Measurements from ENCODE around the gene RPTOR.
"Not testable (repeated sequence)": the region's sequence is repeated elsewhere in the genome, so short reads cannot be mapped to it uniquely, and the experiment has no call there.

The RPTOR gene

DNA sequence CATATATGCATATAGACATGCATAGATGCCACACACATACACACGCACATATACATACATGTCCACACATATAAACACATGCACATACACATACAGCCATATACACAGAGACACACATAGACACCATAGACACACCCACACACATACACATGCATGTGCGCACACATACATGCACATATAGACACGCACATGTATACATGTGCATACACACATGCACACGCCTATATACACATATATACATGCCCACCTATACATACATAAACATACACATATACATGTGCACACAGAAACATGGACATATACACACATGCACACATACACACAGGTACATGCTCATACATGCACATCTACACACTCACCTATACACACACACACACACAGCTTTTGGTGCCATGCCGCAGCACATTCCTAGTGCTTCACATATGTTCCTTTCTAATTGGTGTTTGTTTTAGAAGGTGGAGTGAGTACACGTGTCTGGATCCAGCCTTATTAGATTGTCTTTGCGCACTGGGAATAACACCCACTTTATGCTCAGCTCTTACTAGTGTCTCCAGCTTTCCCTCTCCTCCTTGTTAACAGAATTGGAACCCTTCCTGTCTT is 198.0 kb downstream of the RPTOR start:
- Histone ChIP-seq H3K27ac (ENCODE audit: low read depth, low read length) (no peak overlapping the region), H3K27me3 (ENCODE audit: insufficient read depth, low read length) (no peaks in the 10 kb centered on the region), H3K36me3 (ENCODE audit: insufficient read depth, low read length) (no peaks in the 10 kb centered on the region; the same call in 1 of the 2 replicates), H3K9ac (ENCODE audit: low read depth, low read length) (no peak overlapping the region), H3K4me3 (ENCODE audit: low read length) (no peak overlapping the region), H3K4me1 (ENCODE audit: insufficient read depth, low read length) (no peaks in the 10 kb centered on the region), H3K9me3 (ENCODE audit: insufficient read depth, low read depth, low read length) (peaks cover 11% of the 10 kb centered on the region; the same call in 1 of the 2 replicates)
- WGBS: 94% methylated on average over 7 of the region's 7 CpGs

DNA sequence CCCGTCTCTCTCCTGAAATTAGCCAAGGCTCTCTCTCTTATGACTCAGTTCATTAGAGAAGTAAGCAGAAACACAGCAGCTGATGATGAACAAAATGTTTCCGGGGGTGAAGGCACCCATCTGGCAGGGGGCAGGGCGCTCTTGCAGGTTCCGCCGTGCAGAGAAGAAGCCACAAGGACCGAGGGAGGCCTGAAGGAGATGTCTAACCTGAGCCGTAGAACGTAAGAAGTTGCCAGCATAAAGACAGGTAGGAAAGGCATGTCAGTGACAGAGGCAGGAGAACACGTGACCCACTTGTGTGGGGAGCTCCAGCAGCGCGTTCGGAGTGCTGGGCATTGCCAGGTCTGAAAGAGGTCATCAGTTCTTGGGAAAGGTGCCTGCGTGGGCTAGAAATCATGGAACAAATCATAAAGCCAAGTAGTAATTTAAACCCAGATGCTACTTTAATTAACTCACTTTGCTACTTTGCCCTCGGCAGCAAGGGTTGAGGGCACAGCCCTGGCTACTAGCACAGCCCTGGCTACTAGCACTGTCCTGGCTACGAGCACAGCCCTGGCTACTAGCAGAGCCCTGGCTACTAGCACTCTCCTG is 198.6 kb downstream of the RPTOR start:
- no peak overlapping the region for H3K27ac ChIP-seq (ENCODE audit: low read depth, low read length)
- H3K27me3 ChIP-seq (ENCODE audit: insufficient read depth, low read length): no peaks in the 10 kb centered on the region
- peaks cover 11% of the 10 kb centered on the region; the same call in 1 of the 2 replicates for H3K9me3 ChIP-seq (ENCODE audit: insufficient read depth, low read depth, low read length)
- no peak overlapping the region for H3K9ac ChIP-seq (ENCODE audit: low read depth, low read length)
- H3K4me1 ChIP-seq (ENCODE audit: insufficient read depth, low read length): no peaks in the 10 kb centered on the region
- no peak overlapping the region for H3K4me3 ChIP-seq (ENCODE audit: low read length)
- H3K36me3 ChIP-seq (ENCODE audit: insufficient read depth, low read length): no peaks in the 10 kb centered on the region; the same call in 1 of the 2 replicates
- 97% methylated on average over 15 of the region's 15 CpGs for WGBS

DNA sequence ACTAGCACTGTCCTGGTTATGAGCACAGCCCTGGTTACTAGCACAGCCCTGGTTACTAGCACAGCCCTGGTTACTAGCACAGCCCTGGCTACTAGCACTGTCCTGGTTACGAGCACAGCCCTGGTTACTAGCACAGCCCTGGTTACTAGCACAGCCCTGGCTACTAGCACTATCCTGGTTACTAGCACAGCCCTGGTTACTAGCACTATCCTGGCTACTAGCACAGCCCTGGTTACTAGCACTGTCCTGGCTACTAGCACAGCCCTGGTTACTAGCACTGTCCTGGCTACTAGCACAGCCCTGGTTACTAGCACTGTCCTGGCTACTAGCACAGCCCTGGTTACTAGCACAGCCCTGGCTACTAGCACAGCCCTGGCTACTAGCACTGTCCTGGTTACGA is 199.3 kb downstream of the RPTOR start:
- H3K9me3 ChIP-seq (ENCODE audit: insufficient read depth, low read depth, low read length): peaks cover 11% of the 10 kb centered on the region; the same call in 1 of the 2 replicates
- WGBS: 77% methylated on average over 2 of the region's 2 CpGs
- H3K4me3 ChIP-seq (ENCODE audit: low read length); H3K27ac ChIP-seq (ENCODE audit: low read depth, low read length); H3K27me3 ChIP-seq (ENCODE audit: insufficient read depth, low read length); H3K36me3 ChIP-seq (ENCODE audit: insufficient read depth, low read length); H3K9ac ChIP-seq (ENCODE audit: low read depth, low read length); H3K4me1 ChIP-seq (ENCODE audit: insufficient read depth, low read length): not testable (repeated sequence)

DNA sequence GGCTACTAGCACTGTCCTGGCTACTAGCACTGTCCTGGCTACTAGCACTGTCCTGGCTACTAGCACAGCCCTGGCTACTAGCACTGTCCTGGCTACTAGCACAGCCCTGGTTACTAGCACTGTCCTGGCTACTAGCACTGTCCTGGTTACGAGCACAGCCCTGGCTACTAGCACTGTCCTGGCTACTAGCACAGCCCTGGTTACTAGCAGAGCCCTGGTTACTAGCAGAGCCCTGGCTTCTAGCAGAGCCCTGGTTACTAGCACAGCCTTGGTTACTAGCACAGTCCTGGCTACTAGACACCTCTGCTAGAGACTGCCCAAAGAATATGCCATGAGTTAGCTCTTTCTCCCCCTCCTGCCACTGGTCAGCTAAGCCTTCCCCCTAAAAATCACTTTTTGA is 200.1 kb downstream of the RPTOR start:
- H3K27ac ChIP-seq (ENCODE audit: low read depth, low read length); H3K4me3 ChIP-seq (ENCODE audit: low read length); H3K27me3 ChIP-seq (ENCODE audit: insufficient read depth, low read length); H3K4me1 ChIP-seq (ENCODE audit: insufficient read depth, low read length); H3K36me3 ChIP-seq (ENCODE audit: insufficient read depth, low read length); H3K9ac ChIP-seq (ENCODE audit: low read depth, low read length): not testable (repeated sequence)
- no CpG with 5 or more reads among the region's 1 CpG for WGBS
- H3K9me3 ChIP-seq (ENCODE audit: insufficient read depth, low read depth, low read length): peaks cover 11% of the 10 kb centered on the region; the same call in 1 of the 2 replicates

DNA sequence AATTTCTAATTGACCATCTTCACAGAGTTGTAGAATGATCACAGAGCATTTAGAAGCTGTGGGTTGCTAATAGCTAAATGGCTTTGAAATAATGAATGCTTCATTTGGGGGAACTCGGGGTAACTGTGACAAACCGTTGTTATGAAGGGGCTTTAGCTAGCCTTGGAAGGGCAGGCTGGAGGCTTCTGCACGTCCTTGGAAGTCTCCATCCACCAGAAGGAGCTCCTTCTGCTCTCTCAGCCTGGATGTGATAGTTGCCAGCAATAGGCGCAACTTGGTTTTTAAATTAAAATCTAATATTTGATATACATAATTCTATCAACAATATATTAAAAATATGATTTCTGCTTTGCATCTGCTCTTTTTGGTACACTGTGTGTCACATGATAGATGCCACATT is 200.5 kb downstream of the RPTOR start:
- Histone ChIP-seq H3K4me1 (ENCODE audit: insufficient read depth, low read length) (no peaks in the 10 kb centered on the region), H3K4me3 (ENCODE audit: low read length) (no peak overlapping the region), H3K27ac (ENCODE audit: low read depth, low read length) (no peak overlapping the region), H3K36me3 (ENCODE audit: insufficient read depth, low read length) (no peaks in the 10 kb centered on the region; the same call in 1 of the 2 replicates), H3K9me3 (ENCODE audit: insufficient read depth, low read depth, low read length) (peaks cover 11% of the 10 kb centered on the region; the same call in 1 of the 2 replicates), H3K27me3 (ENCODE audit: insufficient read depth, low read length) (no peaks in the 10 kb centered on the region), H3K9ac (ENCODE audit: low read depth, low read length) (no peak overlapping the region)
- WGBS: 94% methylated on average over 3 of the region's 4 CpGs

DNA sequence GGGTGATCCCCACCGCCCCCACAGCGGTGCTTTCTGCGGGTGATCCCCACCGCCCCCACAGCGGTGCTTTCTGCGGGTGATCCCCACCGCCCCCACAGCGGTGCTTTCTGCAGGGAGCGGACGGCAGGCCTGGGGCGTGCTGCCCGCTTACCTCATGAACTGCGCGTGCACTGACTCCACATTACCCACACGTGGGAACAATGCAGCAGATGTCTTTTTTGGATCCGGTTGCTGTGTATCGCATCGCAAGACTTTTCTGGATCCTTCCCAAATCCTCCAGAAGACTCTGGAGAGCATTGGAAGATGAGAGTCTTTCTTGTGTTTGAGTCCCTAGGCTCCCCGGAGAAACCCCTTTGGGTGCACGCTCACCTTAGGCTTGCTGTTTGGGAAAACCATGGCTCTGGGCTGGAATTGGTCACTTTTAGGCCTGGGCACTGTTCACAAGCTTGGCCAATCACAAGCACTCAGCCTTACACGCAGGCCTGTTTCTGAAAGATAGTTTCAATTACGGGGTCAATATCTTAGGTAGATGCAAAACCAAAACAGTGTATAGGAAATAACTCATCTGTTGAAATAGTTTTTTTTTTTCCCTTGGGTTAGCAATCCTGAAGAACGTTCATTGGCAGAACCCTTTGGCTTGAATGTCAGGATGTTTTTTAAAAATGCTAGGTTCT is 201.8 kb downstream of the RPTOR start:
- Histone ChIP-seq H3K27ac (ENCODE audit: low read depth, low read length) (no peak overlapping the region), H3K9ac (ENCODE audit: low read depth, low read length) (no peak overlapping the region), H3K36me3 (ENCODE audit: insufficient read depth, low read length) (no peaks in the 10 kb centered on the region), H3K9me3 (ENCODE audit: insufficient read depth, low read depth, low read length) (no peaks in the 10 kb centered on the region), H3K4me3 (ENCODE audit: low read length) (no peak overlapping the region), H3K27me3 (ENCODE audit: insufficient read depth, low read length) (no peaks in the 10 kb centered on the region), H3K4me1 (ENCODE audit: insufficient read depth, low read length) (peaks cover 3% of the 10 kb centered on the region)
- 93% methylated on average over 21 of the region's 23 CpGs for WGBS

DNA sequence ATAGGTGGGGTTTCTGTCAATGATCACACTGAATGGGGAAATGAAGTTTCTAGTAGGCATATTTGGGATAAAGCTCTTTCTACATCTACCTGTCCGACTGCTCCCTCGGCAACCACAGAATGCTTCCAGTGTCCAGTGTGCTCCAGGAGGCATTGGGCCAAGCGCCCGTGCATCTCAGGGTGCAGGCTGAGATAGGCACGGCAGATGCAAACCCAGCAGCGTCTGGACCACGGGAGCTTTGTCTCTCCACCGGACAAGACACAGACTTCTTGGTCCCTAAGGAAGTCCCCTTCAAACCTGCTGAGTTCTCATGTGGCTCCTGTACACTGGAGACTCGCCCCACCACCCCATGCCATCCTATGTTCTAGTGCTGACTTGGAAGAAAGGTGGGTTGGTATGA is 202.8 kb downstream of the RPTOR start:
- H3K36me3 ChIP-seq (ENCODE audit: insufficient read depth, low read length): no peaks in the 10 kb centered on the region
- no peaks in the 10 kb centered on the region for H3K27me3 ChIP-seq (ENCODE audit: insufficient read depth, low read length)
- no peak overlapping the region for H3K27ac ChIP-seq (ENCODE audit: low read depth, low read length)
- WGBS: 97% methylated on average over 9 of the region's 9 CpGs
- peaks cover 13% of the 10 kb centered on the region for H3K4me1 ChIP-seq (ENCODE audit: insufficient read depth, low read length)
- no peak overlapping the region for H3K4me3 ChIP-seq (ENCODE audit: low read length)
- no peaks in the 10 kb centered on the region for H3K9me3 ChIP-seq (ENCODE audit: insufficient read depth, low read depth, low read length)
- no peak overlapping the region for H3K9ac ChIP-seq (ENCODE audit: low read depth, low read length)

DNA sequence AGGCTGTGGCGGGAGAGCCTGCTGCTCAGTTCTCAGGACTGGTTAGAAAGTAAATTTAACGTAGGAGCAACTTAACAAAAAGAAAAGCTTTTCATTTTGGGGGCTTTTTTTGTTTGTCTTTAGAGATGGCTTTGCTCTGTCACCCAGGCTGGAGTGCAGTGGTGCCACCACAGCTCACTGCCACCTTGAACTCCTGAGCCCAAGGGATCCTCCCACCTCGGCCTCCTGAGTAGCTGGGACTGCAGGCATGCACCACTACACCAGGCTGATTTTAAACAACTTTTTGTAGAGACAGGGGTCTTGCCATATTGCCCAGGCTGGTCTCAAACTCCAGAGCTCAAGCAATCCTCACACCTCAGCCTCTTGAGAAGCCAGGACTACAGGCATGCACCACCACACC is 205.0 kb downstream of the RPTOR start:
- Histone ChIP-seq H3K27me3 (ENCODE audit: insufficient read depth, low read length) (no peaks in the 10 kb centered on the region), H3K4me1 (ENCODE audit: insufficient read depth, low read length) (peaks cover 16% of the 10 kb centered on the region), H3K4me3 (ENCODE audit: low read length) (no peak overlapping the region), H3K9me3 (ENCODE audit: insufficient read depth, low read depth, low read length) (no peaks in the 10 kb centered on the region), H3K27ac (ENCODE audit: low read depth, low read length) (no peak overlapping the region), H3K36me3 (ENCODE audit: insufficient read depth, low read length) (no peaks in the 10 kb centered on the region), H3K9ac (ENCODE audit: low read depth, low read length) (no peak overlapping the region)
- 82% methylated on average over 3 of the region's 3 CpGs for WGBS

DNA sequence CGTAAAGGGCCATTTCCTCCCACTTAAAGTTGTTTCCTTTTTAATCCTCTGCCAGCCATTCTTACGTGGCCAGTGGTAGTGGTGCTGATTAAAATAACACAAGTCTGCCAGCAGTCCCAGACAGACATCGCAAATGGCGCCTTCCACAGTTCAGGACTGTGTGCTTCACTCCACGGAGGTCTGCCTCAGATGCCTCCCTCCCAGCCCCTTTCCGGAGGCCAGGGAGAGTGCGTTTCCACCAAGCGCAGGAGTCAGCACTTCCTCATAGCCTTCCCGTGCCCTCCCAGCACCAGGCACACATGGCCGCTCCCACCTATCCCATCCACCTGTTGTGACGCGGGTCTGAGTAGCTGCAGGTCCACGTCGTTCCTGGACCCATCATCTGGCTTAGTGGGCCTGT is 205.6 kb downstream of the RPTOR start:
- H3K9ac ChIP-seq (ENCODE audit: low read depth, low read length): no peak overlapping the region
- no peaks in the 10 kb centered on the region for H3K9me3 ChIP-seq (ENCODE audit: insufficient read depth, low read depth, low read length)
- no peaks in the 10 kb centered on the region for H3K27me3 ChIP-seq (ENCODE audit: insufficient read depth, low read length)
- WGBS: 91% methylated on average over 14 of the region's 14 CpGs
- H3K4me1 ChIP-seq (ENCODE audit: insufficient read depth, low read length): peaks cover 16% of the 10 kb centered on the region
- no peak overlapping the region for H3K27ac ChIP-seq (ENCODE audit: low read depth, low read length)
- H3K36me3 ChIP-seq (ENCODE audit: insufficient read depth, low read length): no peaks in the 10 kb centered on the region
- H3K4me3 ChIP-seq (ENCODE audit: low read length): no peak overlapping the region

DNA sequence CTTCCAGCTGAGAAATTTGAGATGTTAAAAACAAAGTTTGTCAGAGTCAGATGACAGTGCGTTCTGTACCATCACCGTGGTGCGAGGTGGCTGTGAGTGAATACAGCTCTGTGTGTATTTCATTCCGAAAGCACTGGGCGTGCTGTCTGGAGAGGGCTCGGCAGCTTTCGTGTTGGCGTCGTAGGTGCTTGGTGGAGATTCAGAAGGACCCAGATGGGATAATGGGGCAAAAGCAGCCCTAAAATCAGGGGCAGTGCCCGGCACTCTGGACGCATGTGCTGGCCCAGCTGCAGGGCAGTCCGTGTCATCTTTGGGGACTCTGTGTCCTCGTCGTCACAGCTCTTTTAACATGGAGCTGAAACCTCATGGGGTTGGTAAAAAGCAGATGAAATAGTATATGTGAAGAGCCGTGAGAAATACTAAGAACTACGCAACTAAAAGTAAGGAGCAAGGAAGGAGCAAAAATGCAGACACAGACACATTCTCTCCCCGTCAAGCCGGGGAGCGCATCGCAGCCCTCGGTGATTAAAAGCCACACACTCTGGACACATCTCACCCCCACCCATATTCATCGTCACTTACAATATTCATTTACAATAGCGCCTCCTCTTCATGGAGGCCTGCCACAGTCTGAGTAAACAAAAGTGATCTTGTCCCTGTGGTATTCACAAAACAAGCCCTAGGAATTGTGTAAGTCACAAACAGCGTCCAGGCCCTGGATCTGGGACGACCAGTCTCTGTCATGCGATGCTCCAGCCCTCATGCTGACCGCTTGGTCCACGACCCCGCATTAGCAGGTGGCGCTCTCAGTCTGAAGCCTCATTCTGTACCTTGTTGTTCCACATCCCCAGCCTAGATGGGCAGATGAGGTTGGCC is 206.7 kb downstream of the RPTOR start:
- peak overlapping the region; percentile 76; the same call in 1 of the 2 replicates for H3K27ac ChIP-seq (ENCODE audit: low read depth, low read length)
- peak overlapping the region; percentile 22; the same call in 1 of the 2 replicates for H3K9ac ChIP-seq (ENCODE audit: low read depth, low read length)
- 86% methylated on average over 30 of the region's 30 CpGs for WGBS
- no peaks in the 10 kb centered on the region for H3K9me3 ChIP-seq (ENCODE audit: insufficient read depth, low read depth, low read length)
- H3K4me1 ChIP-seq (ENCODE audit: insufficient read depth, low read length): peaks cover 16% of the 10 kb centered on the region
- H3K27me3 ChIP-seq (ENCODE audit: insufficient read depth, low read length): no peaks in the 10 kb centered on the region
- no peaks in the 10 kb centered on the region for H3K36me3 ChIP-seq (ENCODE audit: insufficient read depth, low read length)
- H3K4me3 ChIP-seq (ENCODE audit: low read length): no peak overlapping the region
